Measurements from ENCODE around the gene HOXD3.

The HOXD3 gene

GRCh38 chr2:176160251-176160985 lies 3.3 kb downstream of the HOXD3 start:
- in situ Hi-C loops (cut with HindIII; ENCODE audit: low sequenced_read_pairs) = no loop called here

GRCh38 chr2:176160986-176161824 lies 4.1 kb downstream of the HOXD3 start:
- in situ Hi-C loops (cut with HindIII; ENCODE audit: low sequenced_read_pairs) = no loop called here

- in situ Hi-C loops (cut with HindIII; ENCODE audit: low sequenced_read_pairs) = no loop called here
Observed at GRCh38 chr2:176161825-176162626, 4.9 kb downstream of the HOXD3 start.

- in situ Hi-C loops (cut with HindIII; ENCODE audit: low sequenced_read_pairs) = no loop called here
Observed at GRCh38 chr2:176162911-176163671, 6.0 kb downstream of the HOXD3 start.

- in situ Hi-C loops (cut with HindIII; ENCODE audit: low sequenced_read_pairs) = no loop called here
Observed at GRCh38 chr2:176163672-176164056, 6.6 kb downstream of the HOXD3 start.

- in situ Hi-C loops (cut with HindIII; ENCODE audit: low sequenced_read_pairs) = no loop called here
Observed at GRCh38 chr2:176164201-176164600, 7.1 kb downstream of the HOXD3 start.

- in situ Hi-C loops (cut with HindIII; ENCODE audit: low sequenced_read_pairs) = no loop called here
Observed at GRCh38 chr2:176164611-176165369, 7.7 kb downstream of the HOXD3 start.

GRCh38 chr2:176165370-176166050 lies 8.4 kb downstream of the HOXD3 start:
- in situ Hi-C loops (cut with HindIII; ENCODE audit: low sequenced_read_pairs) = no loop called here

GRCh38 chr2:176166272-176166671 lies 9.2 kb downstream of the HOXD3 start:
- in situ Hi-C loops (cut with HindIII; ENCODE audit: low sequenced_read_pairs) = no loop called here

- in situ Hi-C loops (cut with HindIII; ENCODE audit: low sequenced_read_pairs) = no loop called here
Observed at GRCh38 chr2:176167398-176167797, 10.3 kb downstream of the HOXD3 start.

GRCh38 chr2:176169181-176169580 lies 12.1 kb downstream of the HOXD3 start:
- in situ Hi-C loops (cut with HindIII; ENCODE audit: low sequenced_read_pairs) = no loop called here

GRCh38 chr2:176169711-176170110 lies 12.6 kb downstream of the HOXD3 start:
- in situ Hi-C loops (cut with HindIII; ENCODE audit: low sequenced_read_pairs) = no loop called here

- in situ Hi-C loops (cut with HindIII; ENCODE audit: low sequenced_read_pairs) = no loop called here
Observed at GRCh38 chr2:176170602-176171305, 13.6 kb downstream of the HOXD3 start.

GRCh38 chr2:176171351-176172006 lies 14.4 kb downstream of the HOXD3 start:
- in situ Hi-C loops (cut with HindIII; ENCODE audit: low sequenced_read_pairs) = no loop called here

GRCh38 chr2:176172007-176172894 lies 15.1 kb downstream of the HOXD3 start:
- in situ Hi-C loops (cut with HindIII; ENCODE audit: low sequenced_read_pairs) = no loop called here

GRCh38 chr2:176172895-176173566 lies 15.9 kb downstream of the HOXD3 start:
- in situ Hi-C loops (cut with HindIII; ENCODE audit: low sequenced_read_pairs) = no loop called here

Measured in endothelial cell of hepatic sinusoid (primary cell).